NCI-H187 (cell line): ENCODE results near the gene PDLIM4.

Experiments
- DNase-seq, 2 experiments: peaks; one replicate each; lab custom pipeline; 2025; lab: John Stamatoyannopoulos, UW

The PDLIM4 gene

DNA sequence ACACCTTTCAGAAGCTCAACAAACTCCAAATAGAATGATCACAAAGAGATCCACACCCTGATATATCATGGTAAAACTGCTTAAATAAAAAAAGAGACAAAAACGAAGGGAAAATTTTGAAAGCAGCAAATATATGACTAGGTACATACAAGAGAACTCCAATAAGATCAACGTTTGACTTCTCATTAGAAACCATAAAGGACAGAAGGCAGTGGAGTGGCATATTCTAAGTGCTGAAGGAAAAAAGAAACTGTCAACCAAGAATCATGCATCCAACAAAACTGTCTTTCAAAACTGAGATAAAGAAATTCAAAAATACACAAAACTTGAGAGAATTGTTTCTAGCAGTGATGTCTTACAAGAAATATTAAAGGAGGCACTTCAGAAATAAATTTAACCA, 47.9 kb downstream of the PDLIM4 start:
- DNase-seq, result no peak

DNA sequence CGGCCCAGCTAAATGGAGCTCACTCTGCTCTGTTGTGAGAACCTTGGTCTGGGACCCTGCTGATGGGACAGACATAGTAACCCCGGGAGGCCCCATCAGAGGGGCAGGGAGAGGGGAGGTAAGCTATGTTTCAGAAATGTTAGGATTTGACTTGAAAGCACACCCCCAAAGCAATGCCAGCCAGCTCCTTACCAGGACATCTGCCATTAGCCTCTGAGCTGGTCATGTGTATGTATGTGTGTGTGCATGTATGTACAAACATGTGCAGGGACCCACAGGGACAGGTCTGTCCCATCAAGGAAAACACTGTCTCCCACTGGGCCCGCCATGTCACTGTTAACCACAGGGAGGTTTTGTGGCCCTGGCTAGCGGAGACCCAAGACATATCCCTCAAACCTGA, 51.2 kb downstream of the PDLIM4 start:
- no peak for DNase-seq

GRCh38 chr5:132309679-132310078, 52.2 kb downstream of the PDLIM4 start:
- no peak for DNase-seq

GRCh38 chr5:132310141-132310834, 52.8 kb downstream of the PDLIM4 start:
- DNase-seq, result no peak

GRCh38 chr5:132313366-132313765, 55.9 kb downstream of the PDLIM4 start:
- no peak for DNase-seq

GRCh38 chr5:132313961-132314432, 56.5 kb downstream of the PDLIM4 start:
- DNase-seq, result no peak

DNA sequence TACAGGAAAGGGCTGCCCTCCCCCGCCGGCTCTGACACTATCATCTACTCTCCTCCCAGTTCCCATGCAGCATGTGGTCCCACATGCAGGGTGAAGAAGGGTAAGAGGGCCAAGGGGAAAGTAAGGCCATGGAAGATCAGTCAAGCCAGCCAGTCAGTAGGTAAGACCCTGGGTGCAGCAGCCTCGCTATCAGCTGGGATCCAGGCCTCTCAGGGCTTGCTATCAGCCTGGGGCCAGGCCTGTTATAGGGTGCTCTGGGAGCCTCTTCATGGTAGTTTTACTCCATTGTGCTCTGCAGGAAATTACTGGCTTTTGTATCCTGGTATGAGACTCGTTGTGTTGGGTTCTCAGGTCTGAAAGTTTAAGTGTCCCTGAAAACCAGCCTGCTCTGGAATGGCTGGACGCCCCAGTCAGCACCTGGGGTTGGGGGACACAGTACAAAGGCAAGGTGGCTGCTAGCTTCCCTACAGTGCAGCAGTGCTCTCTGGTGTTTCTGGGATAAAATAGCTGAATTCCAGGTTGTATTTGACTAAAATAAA, 58.1 kb downstream of the PDLIM4 start:
- no peak for DNase-seq

- no peak for DNase-seq
Measured at GRCh38 chr5:132319975-132320374, 62.5 kb downstream of the PDLIM4 start.

DNA sequence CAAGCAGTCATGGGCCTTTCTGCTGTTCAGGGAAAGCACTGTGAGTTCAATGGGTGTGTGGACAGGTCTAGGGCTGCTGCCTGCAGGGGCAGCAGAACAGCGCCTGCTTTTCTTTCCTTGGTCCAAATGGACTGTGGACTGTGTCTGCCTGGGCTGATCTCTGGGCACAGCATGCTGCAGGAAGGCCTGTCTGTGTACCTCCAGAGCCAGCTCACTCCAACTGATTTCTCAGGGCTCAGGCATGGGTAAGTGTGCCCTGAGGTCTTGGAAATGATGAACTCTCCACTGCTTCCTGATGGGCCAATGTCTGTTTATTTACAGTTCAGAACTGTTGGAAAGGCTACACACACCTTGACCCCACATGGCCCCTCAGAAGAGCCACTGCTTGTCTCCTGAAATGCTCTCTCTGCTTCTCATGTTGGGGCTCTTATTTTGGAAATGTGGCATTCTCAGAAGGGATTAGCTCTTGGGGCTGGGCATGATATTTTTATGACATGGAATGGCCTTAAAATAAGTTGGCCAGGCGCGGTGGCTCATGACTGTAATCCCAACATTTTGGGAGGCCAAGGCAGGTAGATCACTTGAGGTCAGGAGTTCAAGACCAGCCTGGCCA, 63.7 kb downstream of the PDLIM4 start:
- no peak for DNase-seq

- no peak for DNase-seq
Measured at GRCh38 chr5:132322266-132322665, 64.8 kb downstream of the PDLIM4 start.
